ENCODE measurements around the gene COQ9.

Gene COQ9

DNA sequence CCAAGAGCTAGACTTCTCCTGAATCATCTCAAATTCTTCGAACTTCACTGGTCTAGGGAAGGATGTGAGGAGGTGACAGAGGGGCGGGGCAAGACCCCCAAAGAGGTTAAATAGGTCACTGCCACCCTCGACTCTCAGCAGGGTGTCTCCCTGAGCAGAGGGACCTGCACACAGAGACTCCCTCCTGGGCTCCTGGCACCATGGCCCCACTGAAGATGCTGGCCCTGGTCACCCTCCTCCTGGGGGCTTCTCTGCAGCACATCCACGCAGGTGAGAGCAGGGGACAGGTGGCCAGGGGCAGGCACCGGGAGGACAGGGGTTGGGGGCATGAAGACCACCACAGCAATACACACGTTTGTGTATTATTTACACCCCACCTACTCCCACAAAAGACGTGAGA is 33.5 kb upstream of the COQ9 start:
- no peak overlapping the region for H3K4me3 Mint-ChIP-seq
- CTCF ChIA-PET: interaction anchor here (1.1 to 2.1 kb wide), 3 partner anchors 99 to 112 kb away, joined by 3 to 16 read pairs (median 5); no protein-coding TSS in a partner anchor
- peaks cover 14% of the 10 kb centered on the region for H3K4me1 Mint-ChIP-seq
- H3K27ac Mint-ChIP-seq: no peak overlapping the region
- H3K36me3 Mint-ChIP-seq: no peaks in the 10 kb centered on the region
- no peaks in the 10 kb centered on the region for H3K9me3 Mint-ChIP-seq
- DNase-seq: no peak
- H3K27me3 Mint-ChIP-seq: peaks cover 26% of the 10 kb centered on the region

DNA sequence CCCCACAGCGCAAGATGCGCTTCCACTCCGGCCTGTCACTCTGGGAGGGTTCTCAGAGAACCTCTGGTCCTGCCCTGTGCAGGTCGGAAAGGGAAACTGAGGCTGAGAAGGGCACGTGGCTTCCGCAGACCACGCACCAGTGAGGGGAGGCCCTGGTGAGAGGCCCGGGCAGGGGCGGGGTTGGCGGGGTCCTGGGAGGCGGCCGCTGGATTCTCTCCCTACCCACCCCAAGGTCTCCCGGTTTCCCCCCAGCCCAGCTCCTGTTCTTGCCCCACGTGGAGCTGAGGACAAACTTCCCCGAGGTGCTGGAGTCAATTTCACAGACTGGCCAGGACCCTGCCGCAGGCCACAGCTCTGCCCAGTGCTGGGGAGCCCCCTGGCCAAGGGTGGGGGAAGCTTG is 31.2 kb upstream of the COQ9 start:
- Mint-ChIP-seq H3K4me1 (peaks cover 23% of the 10 kb centered on the region), H3K4me3 (no peak overlapping the region), H3K27ac (no peak overlapping the region), H3K36me3 (no peaks in the 10 kb centered on the region), H3K27me3 (peaks cover 30% of the 10 kb centered on the region), H3K9me3 (no peaks in the 10 kb centered on the region)
- CTCF ChIA-PET: interaction anchor here (1.1 to 5.3 kb wide), 21 partner anchors 7 to 332 kb away, joined by 3 to 161 read pairs (median 6); partner anchors contain the start of genes ARL2BP, CCL17, CIAPIN1 and COQ9
- DNase-seq: no peak

DNA sequence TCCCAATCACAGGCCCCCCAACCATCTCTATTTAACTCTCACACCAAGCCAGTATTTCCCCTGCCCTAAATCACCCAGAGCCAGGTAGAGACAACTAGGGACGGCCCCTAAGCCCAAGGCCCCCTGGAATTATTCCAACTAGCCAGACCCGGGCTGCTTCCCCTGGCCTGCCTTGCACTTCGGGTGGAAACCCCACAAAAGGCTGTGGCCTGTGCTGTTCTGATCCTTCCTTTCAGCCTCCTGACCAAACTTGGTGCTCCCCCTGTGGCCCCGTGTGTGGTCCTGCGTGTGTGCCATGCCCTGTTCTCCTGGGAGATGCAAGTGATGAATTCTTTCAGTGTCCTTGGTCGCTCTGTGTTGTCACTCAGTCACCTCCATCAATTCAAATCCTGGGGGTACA is 27.8 kb upstream of the COQ9 start:
- Mint-ChIP-seq H3K36me3 (no peaks in the 10 kb centered on the region), H3K9me3 (no peaks in the 10 kb centered on the region), H3K4me3 (no peak overlapping the region), H3K4me1 (peaks cover 23% of the 10 kb centered on the region), H3K27me3 (peaks cover 24% of the 10 kb centered on the region), H3K27ac (no peak overlapping the region)
- DNase-seq: no peak
- CTCF ChIA-PET: interaction anchor here (0.7 to 5.3 kb wide), 23 partner anchors 10 to 205 kb away, joined by 3 to 161 read pairs (median 4); partner anchors contain the start of genes CCL17, CIAPIN1 and COQ9

DNA sequence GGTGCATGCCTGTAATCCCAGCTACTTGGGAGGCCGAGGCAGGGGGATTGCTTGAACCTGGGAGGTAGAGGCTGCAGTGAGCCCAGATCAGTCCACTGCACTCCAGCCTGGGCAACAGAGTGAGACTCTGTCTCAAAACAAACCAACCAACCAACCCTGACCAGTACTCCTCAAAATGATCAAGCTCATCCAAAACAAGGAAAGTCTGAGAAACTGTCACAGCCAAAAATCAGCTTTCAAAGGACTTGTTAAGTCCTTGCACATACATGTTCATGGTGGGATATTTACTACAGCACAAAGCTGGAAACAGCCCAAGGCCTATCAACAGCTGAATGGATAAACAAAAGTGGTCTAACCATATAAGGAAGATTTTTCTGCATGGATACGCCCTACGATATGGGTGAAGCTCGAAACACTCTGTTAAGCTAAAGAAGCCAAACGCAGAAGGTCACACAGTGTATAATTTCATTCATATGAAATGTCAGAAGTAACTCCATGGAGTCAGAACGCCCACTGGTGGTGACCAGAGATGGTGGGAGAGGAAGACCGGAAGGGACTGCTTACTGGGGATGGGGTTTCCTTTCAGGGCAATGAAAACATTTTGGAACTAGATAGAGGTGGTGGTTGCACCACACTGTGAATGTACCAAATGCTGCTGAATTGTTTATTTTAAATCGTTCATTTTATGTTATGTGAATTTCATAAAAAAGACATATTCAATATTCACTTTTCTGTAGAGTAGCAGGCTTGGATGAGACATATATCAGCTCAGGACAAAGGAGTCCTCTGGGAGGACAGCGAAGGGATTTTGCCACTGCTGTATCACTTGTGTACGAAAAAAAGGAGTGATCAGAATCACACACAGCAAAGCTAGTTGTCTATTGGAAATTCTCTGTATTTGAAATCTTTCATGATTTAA is 25.0 kb upstream of the COQ9 start:
- H3K36me3 Mint-ChIP-seq: peaks cover under 1% of the 10 kb centered on the region
- no peak overlapping the region for H3K27ac Mint-ChIP-seq
- peaks cover 15% of the 10 kb centered on the region for H3K4me1 Mint-ChIP-seq
- no peak overlapping the region for H3K4me3 Mint-ChIP-seq
- H3K27me3 Mint-ChIP-seq: peaks cover 13% of the 10 kb centered on the region
- DNase-seq: no peak
- CTCF ChIA-PET: interaction anchor here (0.8 to 2.3 kb wide), 6 partner anchors 8 to 227 kb away, joined by 3 to 10 read pairs (median 3); no protein-coding TSS in a partner anchor
- H3K9me3 Mint-ChIP-seq: no peaks in the 10 kb centered on the region

DNA sequence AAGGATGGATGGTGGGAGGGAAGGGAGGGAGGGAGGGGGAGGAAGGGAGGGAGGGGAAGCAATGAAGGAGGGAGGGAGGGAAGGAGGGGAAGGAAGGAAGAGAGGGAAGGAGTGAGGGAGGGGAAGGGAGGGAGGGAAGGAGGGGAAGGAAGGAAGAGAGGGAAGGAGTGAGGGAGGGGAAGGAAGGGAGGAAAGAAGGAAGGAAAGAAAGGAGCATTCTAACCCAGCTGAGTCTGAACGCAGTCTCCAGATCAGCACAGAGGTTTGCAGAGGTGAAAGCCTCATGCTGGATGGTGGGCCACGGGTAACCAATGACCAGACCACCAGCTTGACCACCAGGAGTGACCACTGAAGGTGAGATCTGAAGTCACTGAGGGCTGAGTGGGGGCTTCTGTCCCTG is 24.1 kb upstream of the COQ9 start:
- Mint-ChIP-seq H3K27me3 (peaks cover 7% of the 10 kb centered on the region), H3K27ac (no peak overlapping the region), H3K4me1 (peaks cover 11% of the 10 kb centered on the region), H3K4me3 (no peak overlapping the region), H3K9me3 (no peaks in the 10 kb centered on the region), H3K36me3 (peaks cover 8% of the 10 kb centered on the region)
- DNase-seq: no peak
- CTCF ChIA-PET: interaction anchor here (1.4 to 2.3 kb wide), 3 partner anchors 16 to 122 kb away, joined by 3 to 10 read pairs (median 6); no protein-coding TSS in a partner anchor

DNA sequence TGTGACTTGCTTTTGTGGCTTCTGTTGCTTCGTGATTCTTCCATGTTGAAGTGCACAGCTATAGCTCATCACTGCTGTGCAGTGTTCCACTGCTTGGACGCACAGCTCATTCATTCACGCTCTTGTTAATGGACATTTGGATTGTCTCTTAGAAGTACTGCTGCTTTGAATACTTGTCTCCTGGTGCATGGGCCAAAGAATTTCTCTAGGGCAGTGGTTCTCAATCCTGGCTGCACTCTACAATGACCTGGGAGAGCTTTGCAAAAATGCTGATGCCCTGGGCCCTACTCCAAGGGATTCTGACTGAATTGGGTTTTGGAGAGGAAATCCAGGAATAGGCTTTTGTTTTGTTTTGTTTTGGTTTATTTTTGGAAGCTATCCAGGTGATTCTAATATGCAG is 22.7 kb upstream of the COQ9 start:
- Mint-ChIP-seq H3K27me3 (no peaks in the 10 kb centered on the region), H3K4me1 (peaks cover 2% of the 10 kb centered on the region)

DNA sequence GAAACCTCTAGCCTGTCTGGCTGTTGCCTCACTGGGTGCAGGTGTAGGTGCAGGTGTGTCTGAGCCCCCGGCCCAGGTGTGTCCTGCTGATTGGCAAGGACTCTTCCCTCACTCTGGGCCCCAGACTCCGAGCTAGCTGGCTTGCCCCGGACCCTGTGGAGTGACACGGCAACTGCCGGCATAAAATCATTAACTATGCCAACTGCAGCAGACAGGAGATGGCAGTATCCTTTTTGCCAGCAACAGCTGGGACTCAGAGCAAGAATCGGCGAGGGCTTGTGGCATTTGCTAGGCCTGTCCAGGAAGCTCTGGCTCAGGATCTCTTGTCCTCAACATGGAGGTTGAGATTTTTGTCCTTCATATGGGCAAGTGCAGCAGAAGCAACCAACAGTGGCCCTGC is 20.9 kb upstream of the COQ9 start:
- CTCF ChIA-PET: interaction anchor here (1.2 kb wide), 1 partner anchor 9 kb away, joined by 7 read pairs; no protein-coding TSS in a partner anchor
- DNase-seq: no peak
- H3K4me1 Mint-ChIP-seq: no peaks in the 10 kb centered on the region
- H3K27ac Mint-ChIP-seq: no peak overlapping the region
- H3K36me3 Mint-ChIP-seq: peaks cover 33% of the 10 kb centered on the region
- no peak overlapping the region for H3K4me3 Mint-ChIP-seq
- H3K9me3 Mint-ChIP-seq: no peaks in the 10 kb centered on the region
- H3K27me3 Mint-ChIP-seq: no peaks in the 10 kb centered on the region

More for the DNA sequence above, 22.7 kb upstream of the COQ9 start:
- DNase-seq: no peak
- no peak overlapping the region for H3K27ac Mint-ChIP-seq
- H3K36me3 Mint-ChIP-seq: peaks cover 17% of the 10 kb centered on the region
- no peak overlapping the region for H3K4me3 Mint-ChIP-seq
- CTCF ChIA-PET: interaction anchor here (1.4 to 1.5 kb wide), 2 partner anchors 20 to 124 kb away, joined by 3 to 6 read pairs; no protein-coding TSS in a partner anchor
- no peaks in the 10 kb centered on the region for H3K9me3 Mint-ChIP-seq

DNA sequence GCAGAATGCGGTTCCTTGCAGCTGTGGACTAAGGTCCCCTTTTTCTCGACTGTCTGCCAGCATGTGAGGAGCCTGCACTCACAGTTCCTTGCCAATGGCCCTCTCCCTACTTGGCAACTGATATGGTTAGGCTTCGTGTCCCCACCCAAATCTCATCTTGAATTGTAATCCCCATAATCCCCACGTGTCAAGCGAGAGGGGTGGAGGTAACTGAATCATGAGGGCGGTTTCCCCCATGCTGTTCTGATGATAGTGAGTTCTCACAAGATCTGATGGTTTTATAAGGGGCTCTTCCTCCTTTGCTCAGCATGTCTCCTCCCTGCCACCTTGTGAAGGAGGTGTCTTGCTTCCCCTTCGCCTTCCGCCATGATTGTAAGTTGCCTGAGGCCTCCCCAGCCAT is 20.0 kb upstream of the COQ9 start:
- Mint-ChIP-seq H3K9me3 (no peaks in the 10 kb centered on the region), H3K27me3 (no peaks in the 10 kb centered on the region), H3K36me3 (peaks cover 37% of the 10 kb centered on the region), H3K4me3 (no peak overlapping the region), H3K4me1 (peaks cover under 1% of the 10 kb centered on the region), H3K27ac (no peak overlapping the region)
- CTCF ChIA-PET: no interaction called here
- DNase-seq: no peak

DNA sequence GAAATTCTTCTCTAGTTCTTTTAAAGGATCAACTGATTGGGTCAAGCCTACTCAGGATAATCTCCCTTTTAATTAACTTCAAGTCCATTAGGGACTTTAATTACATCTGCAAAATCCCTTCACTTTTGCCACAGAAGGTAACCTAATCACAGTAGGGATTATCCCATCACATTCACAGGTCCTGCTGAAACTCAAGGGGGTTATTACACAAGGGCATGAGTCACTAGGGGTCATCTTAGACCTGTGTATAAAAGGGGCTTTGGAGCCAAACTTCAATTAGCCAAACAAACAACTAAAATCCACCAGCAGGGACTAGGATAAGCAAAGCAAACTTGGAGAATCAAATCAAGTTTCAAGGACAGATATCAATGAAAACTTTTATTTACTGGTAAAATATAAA is 19.5 kb upstream of the COQ9 start:
- CTCF ChIA-PET: no interaction called here
- Mint-ChIP-seq H3K36me3 (peaks cover 42% of the 10 kb centered on the region), H3K27me3 (no peaks in the 10 kb centered on the region), H3K4me3 (no peak overlapping the region), H3K27ac (no peak overlapping the region), H3K9me3 (no peaks in the 10 kb centered on the region), H3K4me1 (peaks cover 4% of the 10 kb centered on the region)
- DNase-seq: no peak

DNA sequence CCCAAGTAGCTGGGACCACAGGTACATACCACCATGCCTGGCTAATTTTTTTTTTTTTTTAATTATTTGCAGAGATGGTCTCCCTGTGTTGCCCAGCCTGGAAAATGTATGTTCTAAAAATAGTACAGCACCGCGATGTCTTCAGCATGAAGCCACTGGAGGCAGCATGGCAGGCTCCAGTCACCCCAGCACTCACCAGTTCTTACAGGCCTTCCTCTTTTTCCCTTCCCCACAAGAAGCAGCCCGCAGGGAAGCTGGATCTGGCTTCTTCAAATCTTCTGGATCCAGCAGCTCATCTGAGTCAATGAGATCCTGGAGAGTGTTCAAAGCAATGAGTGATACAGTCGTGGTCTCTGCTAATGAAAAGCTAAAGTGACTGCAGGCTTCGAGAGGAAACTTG is 16.3 kb upstream of the COQ9 start:
- H3K9me3 Mint-ChIP-seq: no peaks in the 10 kb centered on the region
- DNase-seq: no peak
- peaks cover 23% of the 10 kb centered on the region for H3K4me1 Mint-ChIP-seq
- CTCF ChIA-PET: interaction anchor here (2.9 kb wide), 1 partner anchor 13 kb away, joined by 23 read pairs; no protein-coding TSS in a partner anchor
- no peak overlapping the region for H3K4me3 Mint-ChIP-seq
- no peaks in the 10 kb centered on the region for H3K27me3 Mint-ChIP-seq
- peak overlapping the region; percentile 52 for H3K27ac Mint-ChIP-seq
- H3K36me3 Mint-ChIP-seq: peaks cover 60% of the 10 kb centered on the region

DNA sequence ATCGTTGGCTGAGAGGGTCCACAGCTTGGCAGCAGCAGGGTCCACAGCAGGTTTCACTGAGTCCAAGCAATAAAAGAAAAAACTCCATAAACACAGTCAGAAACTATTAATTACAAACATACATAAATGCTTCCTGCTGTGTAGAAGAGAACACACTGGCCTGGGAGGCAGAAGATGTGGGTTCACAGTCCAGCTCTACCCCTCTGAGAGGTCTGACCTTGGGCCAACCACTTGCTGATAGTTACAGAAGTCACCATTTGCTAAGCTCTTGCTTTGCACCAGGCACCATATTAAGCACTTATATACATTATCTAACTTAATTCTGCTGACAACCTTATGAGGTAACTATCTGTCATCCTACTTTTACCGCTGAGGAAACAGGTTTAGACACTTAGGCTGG is 14.8 kb upstream of the COQ9 start:
- Mint-ChIP-seq H3K4me1 (peaks cover 23% of the 10 kb centered on the region), H3K4me3 (no peak overlapping the region), H3K27ac (no peak overlapping the region), H3K27me3 (no peaks in the 10 kb centered on the region), H3K36me3 (peaks cover 60% of the 10 kb centered on the region), H3K9me3 (no peaks in the 10 kb centered on the region)
- CTCF ChIA-PET: interaction anchor here (1.9 to 2.1 kb wide), 2 partner anchors 15 to 87 kb away, joined by 7 to 21 read pairs; no protein-coding TSS in a partner anchor
- DNase-seq: no peak

DNA sequence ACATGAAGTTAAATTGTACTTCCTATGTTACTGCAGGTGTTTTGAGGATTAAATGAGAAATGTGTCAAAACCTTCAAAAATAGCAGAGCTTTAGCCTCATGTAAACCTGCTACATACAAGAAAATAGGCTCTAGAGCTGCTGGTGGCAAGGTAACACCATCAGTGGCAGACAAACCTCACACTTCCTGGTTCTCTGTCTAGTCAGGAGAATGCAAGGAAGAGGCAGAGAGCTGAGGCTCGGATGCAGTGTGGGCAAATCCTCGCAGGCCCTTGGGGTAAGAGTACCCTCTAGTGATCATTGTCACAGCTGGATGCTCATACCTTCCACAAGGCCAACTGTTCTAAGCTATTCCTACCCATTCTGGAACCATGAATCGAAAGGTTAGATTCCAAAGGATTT is 14.3 kb upstream of the COQ9 start:
- H3K36me3 Mint-ChIP-seq: peaks cover 55% of the 10 kb centered on the region
- H3K27ac Mint-ChIP-seq: peak overlapping the region; percentile 10
- H3K4me3 Mint-ChIP-seq: no peak overlapping the region

DNA sequence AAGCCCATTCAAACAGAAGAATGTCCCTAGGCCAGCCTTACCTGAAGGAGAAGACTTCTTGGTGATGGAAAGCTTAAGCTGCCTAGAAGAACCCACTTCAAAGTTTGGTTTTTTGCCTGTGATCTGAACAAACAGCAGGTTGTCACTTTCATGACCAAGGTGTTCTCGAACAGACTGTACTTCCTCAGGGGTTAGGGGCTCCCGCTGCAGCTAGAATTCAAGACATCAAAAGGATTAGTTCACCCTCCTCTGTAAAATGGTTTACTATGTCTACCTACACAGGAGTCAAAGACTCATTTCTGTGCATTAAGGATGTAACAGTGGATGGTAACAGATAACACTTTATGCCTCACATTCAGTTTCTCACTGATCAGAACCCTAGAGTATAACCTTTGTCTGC is 13.3 kb upstream of the COQ9 start:
- Mint-ChIP-seq H3K36me3 (peaks cover 55% of the 10 kb centered on the region), H3K4me1 (peaks cover 23% of the 10 kb centered on the region), H3K9me3 (no peaks in the 10 kb centered on the region), H3K4me3 (no peak overlapping the region), H3K27me3 (no peaks in the 10 kb centered on the region), H3K27ac (no peak overlapping the region)
- CTCF ChIA-PET: interaction anchor here (2.1 kb wide), 1 partner anchor 17 kb away, joined by 21 read pairs; no protein-coding TSS in a partner anchor
- no peak for DNase-seq

More for the DNA sequence above, 14.3 kb upstream of the COQ9 start:
- no peak for DNase-seq
- H3K9me3 Mint-ChIP-seq: no peaks in the 10 kb centered on the region
- CTCF ChIA-PET: interaction anchor here (1.9 to 2.1 kb wide), 2 partner anchors 16 to 86 kb away, joined by 7 to 21 read pairs; no protein-coding TSS in a partner anchor
- peaks cover 23% of the 10 kb centered on the region for H3K4me1 Mint-ChIP-seq
- no peaks in the 10 kb centered on the region for H3K27me3 Mint-ChIP-seq

DNA sequence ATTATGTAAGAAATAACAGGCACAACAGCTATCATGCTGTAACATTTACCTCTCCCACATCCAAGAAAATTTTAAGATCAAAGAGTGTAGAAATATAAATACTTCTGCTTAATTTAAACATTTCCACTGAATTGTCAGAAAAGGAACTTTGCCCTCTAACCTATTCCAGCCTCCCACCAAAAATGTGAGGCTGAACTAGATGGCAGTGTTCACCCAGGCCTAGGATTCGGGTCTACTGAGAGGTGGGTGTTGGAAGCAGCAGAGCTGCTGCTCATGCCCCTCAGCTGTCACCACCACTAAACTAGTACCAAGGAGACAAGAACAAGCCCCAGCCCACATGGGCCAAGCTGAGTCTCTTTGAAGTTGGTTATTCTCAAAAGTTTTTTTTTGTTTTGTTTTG is 11.4 kb upstream of the COQ9 start:
- DNase-seq: no peak
- H3K4me1 Mint-ChIP-seq: peaks cover 23% of the 10 kb centered on the region
- peaks cover 62% of the 10 kb centered on the region for H3K36me3 Mint-ChIP-seq
- no peak overlapping the region for H3K4me3 Mint-ChIP-seq
- CTCF ChIA-PET: interaction anchor here (1.5 kb wide), 1 partner anchor 19 kb away, joined by 3 read pairs; no protein-coding TSS in a partner anchor
- H3K27ac Mint-ChIP-seq: no peak overlapping the region
- H3K27me3 Mint-ChIP-seq: no peaks in the 10 kb centered on the region
- peaks cover 14% of the 10 kb centered on the region for H3K9me3 Mint-ChIP-seq

Data from activated naive CD4-positive, alpha-beta T cell treated with anti-CD3 and anti-CD28 coated beads, Interleukin-2, amount 10 ng/mL, durations not matched to agents 7 days and 5 days (primary cell).